ENCODE measurements around the gene ABCD3. TPM values are rescaled to one million over a fixed set of nuclear protein-coding genes. Genes with fewer than 3 reads are reported as not detected.

ABCD3 gene
- total RNA-seq, 1 donor from 2014 or later, result 38.4 TPM

DNA sequence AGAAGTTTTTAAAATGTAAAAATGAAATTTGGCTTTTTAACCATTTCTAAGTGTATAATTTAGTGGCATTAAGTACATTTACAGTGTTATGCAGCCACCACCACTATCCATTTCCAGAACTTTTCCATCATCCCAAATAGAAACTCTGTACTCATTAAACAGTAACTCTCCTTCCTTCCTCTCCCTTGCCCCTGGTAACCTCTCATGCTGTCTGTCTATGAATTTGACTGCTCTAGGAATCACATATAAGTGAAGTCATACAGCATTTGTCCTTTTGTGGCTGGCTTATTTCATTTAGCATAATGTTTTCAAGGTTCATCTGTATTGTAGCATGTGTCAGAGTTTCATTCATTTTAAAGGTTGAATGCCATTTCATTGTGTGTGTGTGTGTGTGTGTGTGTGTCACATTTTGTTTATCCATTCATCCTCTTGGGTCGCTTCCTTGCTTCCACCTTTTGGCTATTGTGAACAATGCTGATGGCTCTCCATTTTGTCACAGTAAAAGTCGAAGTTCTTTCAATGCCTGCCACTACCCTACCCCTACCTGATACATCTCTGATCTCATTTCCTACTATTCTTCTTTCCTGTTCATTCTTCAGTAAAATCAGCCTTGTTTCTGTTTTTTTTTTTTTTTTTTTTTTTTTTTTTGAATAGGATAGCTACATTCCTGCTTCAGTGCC lies 78.0 kb downstream of the ABCD3 start:
- TF ChIP-seq CTCF (IDR thresholded peaks at IDR 0.05; ENCODE audit: insufficient read depth, low read depth, low read length) (no peak), EZH2 (IDR thresholded peaks at IDR 0.05; ENCODE audit: insufficient read depth, low read length) (no peak)
- H3K4me3 Mint-ChIP-seq (ENCODE audit: unreplicated experiment), result no peak overlapping the region
- FAIRE-seq (no peak), DNase-seq (ENCODE audit: low read depth) (no peak)
- H3K27me3 ChIP-seq (ENCODE audit: insufficient read depth, low read length), result no peaks in the 10 kb centered on the region
- H3K36me3 Mint-ChIP-seq (ENCODE audit: low read depth, unreplicated experiment), result peaks cover 15% of the 10 kb centered on the region
- no peak overlapping the region for H2AFZ ChIP-seq (ENCODE audit: low read depth, low read length)
- H3K27ac ChIP-seq (ENCODE audit: low read depth, low read length), result no peak overlapping the region
- no peak overlapping the region for H3K27ac Mint-ChIP-seq (ENCODE audit: unreplicated experiment)
- H3K4me2 ChIP-seq (ENCODE audit: low read length), result no peak overlapping the region
- no peaks in the 10 kb centered on the region for H3K4me1 Mint-ChIP-seq (ENCODE audit: low read depth, unreplicated experiment)
- no peaks in the 10 kb centered on the region for H3K4me1 ChIP-seq (ENCODE audit: insufficient read depth, low read length)
- H3K9me3 ChIP-seq (ENCODE audit: insufficient read depth, low read depth, low read length), result no peaks in the 10 kb centered on the region
- peaks cover 9% of the 10 kb centered on the region for H3K36me3 ChIP-seq (ENCODE audit: insufficient read depth, low read length)
- H3K79me2 ChIP-seq (ENCODE audit: insufficient read depth, low read length), result no peaks in the 10 kb centered on the region
- H4K20me1 ChIP-seq (ENCODE audit: insufficient read depth, low read length), result no peaks in the 10 kb centered on the region
- no peaks in the 10 kb centered on the region for H3K27me3 Mint-ChIP-seq (ENCODE audit: low read depth, unreplicated experiment)
- no peak overlapping the region for H3K9ac ChIP-seq (ENCODE audit: low read length)
- no peaks in the 10 kb centered on the region for H3K9me3 Mint-ChIP-seq (ENCODE audit: unreplicated experiment)
- H3K4me3 ChIP-seq (ENCODE audit: insufficient read depth, low read depth, low read length), result no peak overlapping the region

GRCh38 chr1:94501426-94501825 lies 83.2 kb downstream of the ABCD3 start:
- no peak overlapping the region for H3K4me2 ChIP-seq (ENCODE audit: low read length)
- H3K9ac ChIP-seq (ENCODE audit: low read length), result no peak overlapping the region
- Mint-ChIP-seq H3K27me3 (ENCODE audit: low read depth, unreplicated experiment) (no peaks in the 10 kb centered on the region), H3K4me1 (ENCODE audit: low read depth, unreplicated experiment) (peaks cover 4% of the 10 kb centered on the region), H3K9me3 (ENCODE audit: unreplicated experiment) (no peaks in the 10 kb centered on the region), H3K4me3 (ENCODE audit: unreplicated experiment) (no peak overlapping the region), H3K27ac (ENCODE audit: unreplicated experiment) (no peak overlapping the region), H3K36me3 (ENCODE audit: low read depth, unreplicated experiment) (peaks cover 16% of the 10 kb centered on the region)
- TF ChIP-seq CTCF (IDR thresholded peaks at IDR 0.05; ENCODE audit: insufficient read depth, low read depth, low read length) (no peak), EZH2 (IDR thresholded peaks at IDR 0.05; ENCODE audit: insufficient read depth, low read length) (no peak)
- DNase-seq (ENCODE audit: low read depth), result no peak
- H3K27me3 ChIP-seq (ENCODE audit: insufficient read depth, low read length), result no peaks in the 10 kb centered on the region
- H3K4me1 ChIP-seq (ENCODE audit: insufficient read depth, low read length), result no peaks in the 10 kb centered on the region
- no peaks in the 10 kb centered on the region for H4K20me1 ChIP-seq (ENCODE audit: insufficient read depth, low read length)
- no peak for FAIRE-seq
- no peak overlapping the region for H3K27ac ChIP-seq (ENCODE audit: low read depth, low read length)
- H2AFZ ChIP-seq (ENCODE audit: low read depth, low read length), result no peak overlapping the region
- H3K4me3 ChIP-seq (ENCODE audit: insufficient read depth, low read depth, low read length), result no peak overlapping the region
- H3K79me2 ChIP-seq (ENCODE audit: insufficient read depth, low read length), result no peaks in the 10 kb centered on the region
- H3K36me3 ChIP-seq (ENCODE audit: insufficient read depth, low read length), result peaks cover 15% of the 10 kb centered on the region
- H3K9me3 ChIP-seq (ENCODE audit: insufficient read depth, low read depth, low read length), result no peaks in the 10 kb centered on the region

DNA sequence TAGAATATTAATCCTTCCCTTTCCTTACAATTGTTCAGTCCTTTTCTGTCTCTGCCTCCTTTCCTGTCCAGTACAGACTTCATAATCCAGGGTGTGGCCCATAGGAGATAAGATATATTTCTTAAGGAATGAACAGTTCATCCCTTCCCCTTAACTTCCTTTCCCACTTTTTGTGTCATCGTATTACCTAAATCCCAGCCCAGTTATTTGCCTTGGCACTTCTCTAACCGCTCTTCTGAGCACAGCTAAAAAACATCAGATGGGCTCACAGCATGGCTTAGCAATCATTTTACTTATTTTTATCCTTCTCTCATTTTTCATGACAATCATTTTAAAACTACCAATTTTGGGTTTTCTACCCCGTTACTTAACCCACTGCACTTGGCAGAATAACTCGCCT lies 83.7 kb downstream of the ABCD3 start:
- no peak overlapping the region for H3K27ac Mint-ChIP-seq (ENCODE audit: unreplicated experiment)
- Histone ChIP-seq H3K4me2 (ENCODE audit: low read length) (no peak overlapping the region), H3K4me1 (ENCODE audit: insufficient read depth, low read length) (no peaks in the 10 kb centered on the region), H3K4me3 (ENCODE audit: insufficient read depth, low read depth, low read length) (no peak overlapping the region), H3K9ac (ENCODE audit: low read length) (no peak overlapping the region), H3K36me3 (ENCODE audit: insufficient read depth, low read length) (peaks cover 15% of the 10 kb centered on the region), H4K20me1 (ENCODE audit: insufficient read depth, low read length) (no peaks in the 10 kb centered on the region), H3K27ac (ENCODE audit: low read depth, low read length) (no peak overlapping the region), H3K9me3 (ENCODE audit: insufficient read depth, low read depth, low read length) (no peaks in the 10 kb centered on the region), H3K79me2 (ENCODE audit: insufficient read depth, low read length) (no peaks in the 10 kb centered on the region), H3K27me3 (ENCODE audit: insufficient read depth, low read length) (no peaks in the 10 kb centered on the region), H2AFZ (ENCODE audit: low read depth, low read length) (no peak overlapping the region)
- no peak overlapping the region for H3K4me3 Mint-ChIP-seq (ENCODE audit: unreplicated experiment)
- TF ChIP-seq EZH2 (IDR thresholded peaks at IDR 0.05; ENCODE audit: insufficient read depth, low read length), result no peak
- no peak for TF ChIP-seq CTCF (IDR thresholded peaks at IDR 0.05; ENCODE audit: insufficient read depth, low read depth, low read length)
- FAIRE-seq, result no peak
- H3K27me3 Mint-ChIP-seq (ENCODE audit: low read depth, unreplicated experiment), result no peaks in the 10 kb centered on the region
- no peak for DNase-seq (ENCODE audit: low read depth)
- H3K36me3 Mint-ChIP-seq (ENCODE audit: low read depth, unreplicated experiment), result peaks cover 16% of the 10 kb centered on the region
- peaks cover 4% of the 10 kb centered on the region for H3K4me1 Mint-ChIP-seq (ENCODE audit: low read depth, unreplicated experiment)
- no peaks in the 10 kb centered on the region for H3K9me3 Mint-ChIP-seq (ENCODE audit: unreplicated experiment)

Data from astrocyte (in vitro differentiated cells and primary cell).